K562 (cell line): ENCODE measurements around the gene FOXA3. TPM values are rescaled to one million over a fixed set of nuclear protein-coding genes. Genes with fewer than 3 reads are reported as not detected.

Experiments used
- BHLHE40 ChIP-seq: IDR thresholded peaks from 2 replicates; pipeline ENCODE4 v1.6.1; 2011; ENCODE audit warnings: low read length, improper control_type of control experiment
- FOXA3 ChIP-seq, 2 experiments: fragments of 450-650 bp in 1 of 2; sonication (generic) in 1 of 2; formaldehyde crosslinking; IDR thresholded peaks in 1 of 2; conservative IDR thresholded peaks in 1 of 2; 2 replicates each; pipeline versions ENCODE4 v1.4.0 to v1.8.0; 2020 to 2022; ENCODE audit warnings: mild to moderate bottlenecking in 2 of 2, missing genetic modification reagents in 1 of 2
- FOXM1 ChIP-seq, 2 experiments: fragments of 450-650 bp in 1 of 2; sonication (generic) in 1 of 2; formaldehyde crosslinking in 1 of 2; IDR thresholded peaks; 2 replicates each; pipeline versions ENCODE4 v1.6.1 to v1.9.0; 2017 to 2022; ENCODE audit warnings: low read depth in 2 of 2, mild to moderate bottlenecking in 2 of 2, missing genetic modification reagents in 1 of 2, moderate library complexity in 1 of 2
- GMEB1 ChIP-seq: fragments of 250-450 bp; sonication (Bioruptor Pico); IDR thresholded peaks from 2 replicates; pipeline ENCODE4 v1.4.0; 2020; ENCODE audit warnings: mild to moderate bottlenecking
- HNRNPLL ChIP-seq: fragments of 200-400 bp; formaldehyde crosslinking; IDR thresholded peaks from 2 replicates; pipeline ENCODE4 v1.6.1; 2017; ENCODE audit warnings: low read length, low read depth, mild to moderate bottlenecking; ENCODE audit not compliant: poor library complexity, severe bottlenecking
- MECOM ChIP-seq: fragments of 250-450 bp; sonication (Bioruptor Pico); IDR thresholded peaks from 2 replicates; pipeline ENCODE4 v1.8.0; 2022; ENCODE audit warnings: inconsistent platforms
- POLR2B ChIP-seq: fragments of 450-650 bp; IDR thresholded peaks from 2 replicates; pipeline ENCODE4 v1.6.1; 2018; ENCODE audit warnings: low read depth; ENCODE audit not compliant: partially characterized antibody
- POLR3A ChIP-seq: IDR thresholded peaks from 2 replicates; pipeline ENCODE4 v1.6.1; 2011; ENCODE audit warnings: borderline replicate concordance, mild to moderate bottlenecking, moderate library complexity; ENCODE audit not compliant: insufficient read length, insufficient read depth; ENCODE audit errors: extremely low read depth
- RAD51 ChIP-seq: fragments of 450-650 bp; IDR thresholded peaks from 2 replicates; pipeline ENCODE4 v1.7.1; 2016; ENCODE audit warnings: low read depth, mild to moderate bottlenecking, borderline replicate concordance
- RBM39 ChIP-seq: fragments of 200-400 bp; formaldehyde crosslinking; optimal IDR thresholded peaks from 2 replicates; pipeline ENCODE3; 2018; ENCODE audit warnings: low read depth, low read length
- SREBF1 ChIP-seq: fragments of 150-350 bp; IDR thresholded peaks from 2 replicates; pipeline ENCODE4 v1.6.1; 2014; ENCODE audit warnings: antibody characterized with exemption, low read depth, low read length, borderline replicate concordance
- SRF ChIP-seq, 2 experiments: fragments of 250-450, 450-650 bp in 1 of 2; sonication (Bioruptor Pico) in 1 of 2; sonication (generic) in 1 of 2; formaldehyde crosslinking; IDR thresholded peaks; 2 replicates each; pipeline versions ENCODE4 v1.5.0 to v1.5.1; 2020 to 2022; ENCODE audit warnings: mild to moderate bottlenecking in 1 of 2, missing genetic modification reagents in 1 of 2
- TFAP4 ChIP-seq: sonication (generic); formaldehyde crosslinking; IDR thresholded peaks from 2 replicates; pipeline ENCODE4 v1.8.0; 2022; ENCODE audit warnings: missing genetic modification reagents, mild to moderate bottlenecking, moderate library complexity, borderline replicate concordance
- TOE1 ChIP-seq, 2 experiments: fragments of 450-650 bp in 1 of 2; sonication (generic) in 1 of 2; formaldehyde crosslinking in 1 of 2; IDR thresholded peaks; 2 replicates each; pipeline versions ENCODE4 v1.7.1 to v1.8.0; 2016 to 2022; ENCODE audit warnings: borderline replicate concordance in 2 of 2, mild to moderate bottlenecking in 2 of 2, antibody characterized with exemption in 1 of 2, inconsistent platforms in 1 of 2, low read depth in 1 of 2, missing genetic modification reagents in 1 of 2, moderate library complexity in 1 of 2
- USF1 ChIP-seq: sonication (generic); formaldehyde crosslinking; IDR thresholded peaks from 2 replicates; pipeline ENCODE4 v1.9.0; 2022; ENCODE audit warnings: mild to moderate bottlenecking, missing genetic modification reagents
- ZBTB33 ChIP-seq: sonication (generic); formaldehyde crosslinking; IDR thresholded peaks from 2 replicates; pipeline ENCODE4 v1.8.1; 2023; ENCODE audit warnings: mild to moderate bottlenecking, missing genetic modification reagents
- ZNF263 ChIP-seq: sonication (generic); formaldehyde crosslinking; IDR thresholded peaks from 2 replicates; pipeline ENCODE4 v1.8.0; 2022; ENCODE audit warnings: mild to moderate bottlenecking, missing genetic modification reagents, borderline replicate concordance
- ZNF584 ChIP-seq: fragments of 200-800 bp; sonication (Bioruptor generic); IDR thresholded peaks from 2 replicates; pipeline ENCODE4 v1.6.1; 2016; ENCODE audit warnings: low read depth, mild to moderate bottlenecking, missing genetic modification characterization, missing compliant biosample characterization
- polyA plus RNA-seq, 8 experiments: library from polyadenylated mRNA; depleted of rRNA in 4 of 8; stranded (reverse) in 5 of 8; unstranded in 3 of 8; fragments of >200 nt; fragmentation: Nextera tagmentation in 2 of 8; fragmentation: Illumina TruSeq in 1 of 8; extraction: Ambion mirVana in 2 of 8; extraction: Trizol in 1 of 8; gene quantifications; 2 replicates each; pipeline versions ENCODE4 v1.2.1 to v1.2.3, GENCODE V29; 2011 to 2014; ENCODE audit warnings: inconsistent platforms in 1 of 8, missing spikeins in 1 of 8
- total RNA-seq, 7 experiments: library from RNA; depleted of rRNA in 6 of 7; stranded (reverse); fragments of >200 nt in 6 of 7; fragmentation: Illumina TruSeq in 2 of 7; extraction: Trizol in 2 of 7; gene quantifications; 2 replicates each; pipeline versions ENCODE4 v1.2.1 to v1.2.3, GENCODE V29; 2011 to 2021; ENCODE audit warnings: low replicate concordance in 1 of 7

FOXA3 gene
- total and polyA plus RNA-seq, 9 of the 15 experiments (the other 6 are each of a cell fraction or from before 2014, with no cell fraction given) = 1.3 to 15.5 (median 4.7) TPM

GRCh38 chr19:45862564-45863334 lies 1.4 kb upstream of the FOXA3 start, which contains the start of gene SYMPK (continued):
- TF ChIP-seq ZBTB33 (no peak), ZNF584 (CRISPR knock-in tag) (no peak), RAD51 (peak; percentile 70; the same call in 1 of the 2 replicates), TFAP4 (peak; percentile 74), POLR3A (no peak), USF1 (CRISPR knock-in tag) (peak; percentile 49; the same call in 1 of the 2 replicates), POLR2B (peak; percentile 73), MECOM (0 out of 2 replicates have a peak, but pooled peaks have one; percentile 49), RBM39 (no peak), GMEB1 (CRISPR knock-in tag) (peak; percentile 86), FOXA3 (CRISPR knock-in tag; conservative IDR thresholded peaks at IDR 0.05 in 1 of 2, IDR thresholded peaks at IDR 0.05 in 1 of 2) (no peak), BHLHE40 (peak; percentile 100), ZNF263 (no peak), SREBF1 (peak; percentile 69; the same call in 1 of the 2 replicates), FOXM1 (IDR thresholded peaks at IDR 0.05; ENCODE audit: low read depth) (no peak), FOXM1 (CRISPR knock-in tag; IDR thresholded peaks at IDR 0.05; ENCODE audit: low read depth) (0 out of 2 replicates have a peak, but pooled peaks have one; percentile 11), TOE1 (IDR thresholded peaks at IDR 0.05; ENCODE audit: borderline replicate concordance) (peak; percentile 41; the same call in 1 of the 2 replicates), TOE1 (CRISPR knock-in tag; IDR thresholded peaks at IDR 0.05; ENCODE audit: borderline replicate concordance, low read depth) (no peak), HNRNPLL (peak; percentile 53), SRF (CRISPR knock-in tag; IDR thresholded peaks at IDR 0.05) (peak in 1 of 2 experiments; percentile 37; a peak in 2 of 4 replicates)
